Neural progenitor cell (in vitro differentiated cells): Measurements from ENCODE around the gene IFT122.

Experiments used
- CTCF ChIP-seq: fragments of 200-600 bp; sonication (generic); IDR thresholded peaks from 2 replicates; pipeline ENCODE4 v1.5.1; 2017; ENCODE audit warnings: antibody characterized with exemption, mild to moderate bottlenecking
- EZH2 ChIP-seq: fragments of 200-600 bp; sonication (generic); IDR thresholded peaks from 2 replicates; pipeline ENCODE4 v1.6.1; 2017; ENCODE audit warnings: antibody characterized with exemption, mild to moderate bottlenecking, moderate library complexity

GRCh38 chr3:129526121-129526900 is 86.3 kb downstream of the IFT122 start:
- TF ChIP-seq CTCF (no peak), EZH2 (no peak)
